Esophagus (tissue), 2 donors: ENCODE results near the gene MAP7. TPM values are rescaled to one million over a fixed set of nuclear protein-coding genes. Genes with fewer than 3 reads are reported as not detected.

Experiments used
- H3K27ac ChIP-seq, 2 donors: one replicate each; pipeline ENCODE4 v1.5.1; 2013; ENCODE audit warnings: low read depth in 2 of 2, mild to moderate bottlenecking in 2 of 2, inconsistent platforms in 1 of 2, low read length in 1 of 2, moderate library complexity in 1 of 2
- H3K27me3 ChIP-seq, 2 donors: one replicate each; pipeline ENCODE4 v1.6.1; 2013; ENCODE audit warnings: low read length in 2 of 2, control low read depth in 1 of 2, mild to moderate bottlenecking in 1 of 2; ENCODE audit not compliant: insufficient read depth in 2 of 2, control insufficient read depth in 1 of 2
- H3K36me3 ChIP-seq, 2 donors: one replicate each; pipeline ENCODE4 v1.6.1; 2013; ENCODE audit warnings: low read length in 1 of 2; ENCODE audit not compliant: control insufficient read depth in 2 of 2, insufficient read depth in 2 of 2
- H3K4me1 ChIP-seq, 2 donors: one replicate each; pipeline ENCODE4 v1.6.1; 2013; ENCODE audit warnings: low read length in 1 of 2; ENCODE audit not compliant: control insufficient read depth in 2 of 2, insufficient read depth in 2 of 2
- H3K4me3 ChIP-seq, 2 donors: one replicate each; pipeline ENCODE4 v1.5.1; 2013; ENCODE audit warnings: low read length in 2 of 2, mild to moderate bottlenecking in 2 of 2, low read depth in 1 of 2, moderate library complexity in 1 of 2
- H3K9me3 ChIP-seq, 2 donors: one replicate each; pipeline ENCODE4 v1.6.1; 2013; ENCODE audit warnings: mild to moderate bottlenecking in 2 of 2, low read depth in 1 of 2, low read length in 1 of 2, moderate library complexity in 1 of 2; ENCODE audit not compliant: control insufficient read depth in 2 of 2, insufficient read depth in 1 of 2
- WGBS, 2 donors: extraction: QIAGEN DNeasy Blood & Tissue Kit; methylation state at CpG; one replicate each; pipeline ENCODE4 v1.1.7; 2013; 5-methylcytosine and 5-hydroxymethylcytosine counted together
- polyA plus RNA-seq, 2 donors: library from polyadenylated mRNA; stranded (reverse); fragments of 200-250 nt; gene quantifications; one replicate each; pipeline ENCODE4 v1.2.3, GENCODE V29; 2013
- donor health status: healthy with polysubstance abuse.
- donor health status: Bipolar disorder and iron deficiency.

Gene MAP7
- polyA plus RNA-seq, 2 donors, result 13.4 to 15.1 TPM

- no peaks in the 10 kb centered on the region for H3K4me1 ChIP-seq
- H3K36me3 ChIP-seq, result no peaks in the 10 kb centered on the region
- no peak overlapping the region for H3K4me3 ChIP-seq
- no peaks in the 10 kb centered on the region for H3K27me3 ChIP-seq
- no peak overlapping the region for H3K27ac ChIP-seq
- H3K9me3 ChIP-seq, result no peaks in the 10 kb centered on the region
- WGBS, 2 donors, result 92 to 97% methylated on average over 3 of the region's 3 CpGs
Observed at GRCh38 chr6:136412410-136412809, 137.8 kb downstream of the MAP7 start.

- Histone ChIP-seq H3K27ac (no peak overlapping the region), H3K27me3 (no peaks in the 10 kb centered on the region)
- 95 to 96% methylated on average over 17 of the region's 17 CpGs for WGBS, 2 donors
Observed at GRCh38 chr6:136411453-136412354, 138.5 kb downstream of the MAP7 start.

GRCh38 chr6:136411025-136411325, 139.2 kb downstream of the MAP7 start:
- WGBS, 2 donors, result 52 to 59% methylated on average over 1 of the region's 1 CpG

More at GRCh38 chr6:136411453-136412354, 138.5 kb downstream of the MAP7 start:
- Histone ChIP-seq H3K36me3 (no peaks in the 10 kb centered on the region), H3K9me3 (no peaks in the 10 kb centered on the region), H3K4me3 (no peak overlapping the region), H3K4me1 (no peaks in the 10 kb centered on the region)

GRCh38 chr6:136410201-136411024, 139.8 kb downstream of the MAP7 start:
- Histone ChIP-seq H3K27me3 (no peaks in the 10 kb centered on the region), H3K9me3 (no peaks in the 10 kb centered on the region), H3K4me3 (no peak overlapping the region), H3K27ac (no peak overlapping the region), H3K4me1 (no peaks in the 10 kb centered on the region), H3K36me3 (no peaks in the 10 kb centered on the region)
- WGBS, 2 donors, result 83 to 87% methylated on average over 3 of the region's 3 CpGs

More at GRCh38 chr6:136411025-136411325, 139.2 kb downstream of the MAP7 start:
- Histone ChIP-seq H3K9me3 (no peaks in the 10 kb centered on the region), H3K36me3 (no peaks in the 10 kb centered on the region), H3K27ac (no peak overlapping the region), H3K27me3 (no peaks in the 10 kb centered on the region), H3K4me1 (no peaks in the 10 kb centered on the region), H3K4me3 (no peak overlapping the region)

- no peak overlapping the region for H3K27ac ChIP-seq
- 73 to 77% methylated on average over 1 of the region's 1 CpG for WGBS, 2 donors
- H3K36me3 ChIP-seq, result no peaks in the 10 kb centered on the region
Observed at GRCh38 chr6:136409597-136409996, 140.6 kb downstream of the MAP7 start.

GRCh38 chr6:136408204-136408603, 142.0 kb downstream of the MAP7 start:
- WGBS, 2 donors, result 54 to 73% methylated on average over 4 of the region's 4 CpGs

More at GRCh38 chr6:136409597-136409996, 140.6 kb downstream of the MAP7 start:
- Histone ChIP-seq H3K9me3 (no peaks in the 10 kb centered on the region), H3K4me3 (no peak overlapping the region), H3K27me3 (no peaks in the 10 kb centered on the region), H3K4me1 (no peaks in the 10 kb centered on the region)

GRCh38 chr6:136405420-136406029, 144.7 kb downstream of the MAP7 start:
- Histone ChIP-seq H3K4me3 (no peak overlapping the region), H3K27me3 (no peaks in the 10 kb centered on the region), H3K9me3 (no peaks in the 10 kb centered on the region), H3K36me3 (no peaks in the 10 kb centered on the region), H3K27ac (no peak overlapping the region), H3K4me1 (no peaks in the 10 kb centered on the region)
- WGBS, 2 donors, result 86 to 96% methylated on average over 3 of the region's 3 CpGs

More at GRCh38 chr6:136408204-136408603, 142.0 kb downstream of the MAP7 start:
- Histone ChIP-seq H3K36me3 (no peaks in the 10 kb centered on the region), H3K27me3 (no peaks in the 10 kb centered on the region), H3K9me3 (no peaks in the 10 kb centered on the region), H3K4me1 (no peaks in the 10 kb centered on the region), H3K4me3 (no peak overlapping the region), H3K27ac (no peak overlapping the region)

- WGBS, 2 donors, result 75 to 84% methylated on average over 6 of the region's 6 CpGs
- Histone ChIP-seq H3K36me3 (no peaks in the 10 kb centered on the region), H3K27me3 (no peaks in the 10 kb centered on the region), H3K4me1 (no peaks in the 10 kb centered on the region), H3K4me3 (no peak overlapping the region), H3K27ac (no peak overlapping the region), H3K9me3 (no peaks in the 10 kb centered on the region)
Observed at GRCh38 chr6:136404627-136405419, 145.4 kb downstream of the MAP7 start.

GRCh38 chr6:136404007-136404406, 146.2 kb downstream of the MAP7 start:
- no peak overlapping the region for H3K27ac ChIP-seq
- WGBS, 2 donors, result 80 to 86% methylated on average over 3 of the region's 3 CpGs

More at GRCh38 chr6:136404007-136404406, 146.2 kb downstream of the MAP7 start:
- H3K36me3 ChIP-seq, result no peaks in the 10 kb centered on the region
- H3K9me3 ChIP-seq, result no peaks in the 10 kb centered on the region
- H3K4me1 ChIP-seq, result no peaks in the 10 kb centered on the region
- no peaks in the 10 kb centered on the region for H3K27me3 ChIP-seq
- no peak overlapping the region for H3K4me3 ChIP-seq
